Tibial nerve (tissue), 3 donors: ENCODE measurements around the gene PTPRU.

ENCODE experiments used
- POLR2A ChIP-seq, 2 donors: fragments of 450-650 bp; IDR thresholded peaks; one replicate each; pipeline ENCODE4 v1.6.1; 2017; ENCODE audit warnings: antibody characterized with exemption in 2 of 2, mild to moderate bottlenecking in 2 of 2, moderate library complexity in 2 of 2
- TF ChIP-seq, protein P1 (sequence below), 5 experiments: fragments of 200-600 bp in 3 of 5; fragments of 450-650 bp in 2 of 5; sonication (generic) in 3 of 5; IDR thresholded peaks; one replicate each; pipeline ENCODE4 v1.5.1; 2016 to 2019; ENCODE audit warnings: antibody characterized with exemption in 5 of 5, mild to moderate bottlenecking in 3 of 5, moderate library complexity in 2 of 5

DNA sequence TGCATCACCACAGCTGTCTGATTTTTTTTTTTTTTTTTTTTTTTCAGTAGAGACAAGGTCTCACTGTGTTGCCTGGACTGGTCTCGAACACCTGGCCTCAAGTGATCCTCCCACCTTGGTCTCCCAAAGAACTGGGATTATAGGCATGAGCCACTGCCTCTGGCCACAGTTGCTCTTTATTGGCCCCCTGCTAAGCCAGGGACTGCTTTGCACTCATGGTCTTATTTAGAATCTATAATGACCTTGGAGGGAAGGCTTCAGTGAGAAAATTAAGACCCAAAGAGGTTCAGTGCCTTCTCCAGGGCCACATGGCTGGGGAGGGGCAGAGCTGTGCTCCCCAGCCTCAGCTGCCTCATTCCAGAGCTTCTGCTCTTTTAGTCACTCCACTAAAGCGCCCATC is 84.9 kb downstream of the PTPRU start:
- TF ChIP-seq, protein P1, sequence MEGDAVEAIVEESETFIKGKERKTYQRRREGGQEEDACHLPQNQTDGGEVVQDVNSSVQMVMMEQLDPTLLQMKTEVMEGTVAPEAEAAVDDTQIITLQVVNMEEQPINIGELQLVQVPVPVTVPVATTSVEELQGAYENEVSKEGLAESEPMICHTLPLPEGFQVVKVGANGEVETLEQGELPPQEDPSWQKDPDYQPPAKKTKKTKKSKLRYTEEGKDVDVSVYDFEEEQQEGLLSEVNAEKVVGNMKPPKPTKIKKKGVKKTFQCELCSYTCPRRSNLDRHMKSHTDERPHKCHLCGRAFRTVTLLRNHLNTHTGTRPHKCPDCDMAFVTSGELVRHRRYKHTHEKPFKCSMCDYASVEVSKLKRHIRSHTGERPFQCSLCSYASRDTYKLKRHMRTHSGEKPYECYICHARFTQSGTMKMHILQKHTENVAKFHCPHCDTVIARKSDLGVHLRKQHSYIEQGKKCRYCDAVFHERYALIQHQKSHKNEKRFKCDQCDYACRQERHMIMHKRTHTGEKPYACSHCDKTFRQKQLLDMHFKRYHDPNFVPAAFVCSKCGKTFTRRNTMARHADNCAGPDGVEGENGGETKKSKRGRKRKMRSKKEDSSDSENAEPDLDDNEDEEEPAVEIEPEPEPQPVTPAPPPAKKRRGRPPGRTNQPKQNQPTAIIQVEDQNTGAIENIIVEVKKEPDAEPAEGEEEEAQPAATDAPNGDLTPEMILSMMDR (IDR thresholded peaks at IDR 0.05), result no peak
- no peak for TF ChIP-seq POLR2A (IDR thresholded peaks at IDR 0.05)
